Measurements from ENCODE around the gene PPP2R5E.

DNA sequence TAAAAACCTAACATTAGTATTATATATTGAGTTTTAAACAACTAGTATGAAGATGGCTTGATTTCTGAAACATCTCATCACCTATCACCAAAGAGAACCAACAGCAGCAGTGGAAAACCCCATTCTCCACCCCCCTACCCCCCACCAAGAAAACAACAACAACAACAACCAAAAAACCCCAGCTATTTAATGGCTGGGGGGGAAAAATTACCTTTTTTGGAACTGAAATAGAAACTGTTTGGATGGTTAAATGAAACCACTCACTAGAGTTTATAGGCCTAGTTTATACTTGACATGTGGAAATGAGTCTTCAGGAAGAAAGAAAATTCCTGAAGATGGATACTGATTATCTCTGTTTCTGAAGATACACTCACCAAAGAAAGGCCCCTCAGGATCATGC lies 30.3 kb downstream of the PPP2R5E start:
- TF ChIP-seq ZFX (IDR thresholded peaks at IDR 0.05) (no peak), EZH2 (IDR thresholded peaks at IDR 0.05) (no peak), EGR1 (IDR thresholded peaks at IDR 0.05; ENCODE audit: low read depth) (no peak), POLR2AphosphoS5 (IDR thresholded peaks at IDR 0.05; ENCODE audit: low read depth, low read length) (no peak), POLR2A (IDR thresholded peaks at IDR 0.05; ENCODE audit: borderline replicate concordance, extremely low read depth, insufficient read depth, insufficient read length) (no peak), RAD21 (IDR thresholded peaks at IDR 0.05; ENCODE audit: low read depth) (no peak), CEBPB (IDR thresholded peaks at IDR 0.05; ENCODE audit: low read depth) (no peak)
- TF ChIP-seq, protein P1, sequence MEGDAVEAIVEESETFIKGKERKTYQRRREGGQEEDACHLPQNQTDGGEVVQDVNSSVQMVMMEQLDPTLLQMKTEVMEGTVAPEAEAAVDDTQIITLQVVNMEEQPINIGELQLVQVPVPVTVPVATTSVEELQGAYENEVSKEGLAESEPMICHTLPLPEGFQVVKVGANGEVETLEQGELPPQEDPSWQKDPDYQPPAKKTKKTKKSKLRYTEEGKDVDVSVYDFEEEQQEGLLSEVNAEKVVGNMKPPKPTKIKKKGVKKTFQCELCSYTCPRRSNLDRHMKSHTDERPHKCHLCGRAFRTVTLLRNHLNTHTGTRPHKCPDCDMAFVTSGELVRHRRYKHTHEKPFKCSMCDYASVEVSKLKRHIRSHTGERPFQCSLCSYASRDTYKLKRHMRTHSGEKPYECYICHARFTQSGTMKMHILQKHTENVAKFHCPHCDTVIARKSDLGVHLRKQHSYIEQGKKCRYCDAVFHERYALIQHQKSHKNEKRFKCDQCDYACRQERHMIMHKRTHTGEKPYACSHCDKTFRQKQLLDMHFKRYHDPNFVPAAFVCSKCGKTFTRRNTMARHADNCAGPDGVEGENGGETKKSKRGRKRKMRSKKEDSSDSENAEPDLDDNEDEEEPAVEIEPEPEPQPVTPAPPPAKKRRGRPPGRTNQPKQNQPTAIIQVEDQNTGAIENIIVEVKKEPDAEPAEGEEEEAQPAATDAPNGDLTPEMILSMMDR (IDR thresholded peaks at IDR 0.05 in 2 of 3, conservative IDR thresholded peaks at IDR 0.05 in 1 of 3; ENCODE audit: borderline replicate concordance in 1 of 3, insufficient read depth in 1 of 3, low read depth in 2 of 3, low read length in 2 of 3) = no peak
- TF ChIP-seq, protein P2, sequence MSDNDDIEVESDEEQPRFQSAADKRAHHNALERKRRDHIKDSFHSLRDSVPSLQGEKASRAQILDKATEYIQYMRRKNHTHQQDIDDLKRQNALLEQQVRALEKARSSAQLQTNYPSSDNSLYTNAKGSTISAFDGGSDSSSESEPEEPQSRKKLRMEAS (IDR thresholded peaks at IDR 0.05) = no peak
- TF ChIP-seq, protein P3, sequence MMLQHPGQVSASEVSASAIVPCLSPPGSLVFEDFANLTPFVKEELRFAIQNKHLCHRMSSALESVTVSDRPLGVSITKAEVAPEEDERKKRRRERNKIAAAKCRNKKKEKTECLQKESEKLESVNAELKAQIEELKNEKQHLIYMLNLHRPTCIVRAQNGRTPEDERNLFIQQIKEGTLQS (IDR thresholded peaks at IDR 0.05) = no peak
